GM18873 (cell line): ENCODE measurements around the gene RILPL2.
"Not testable (repeated sequence)": the region's sequence is repeated elsewhere in the genome, so short reads cannot be mapped to it uniquely, and the experiment has no call there.

ENCODE experiments used
- ATAC-seq: cut with Tn5 transposase; IDR thresholded peaks from one replicate; pipeline ENCODE4 v1.9.1; 2021; ENCODE audit warnings: mild to moderate bottlenecking, moderate library complexity, moderate number of reproducible peaks; ENCODE audit not compliant: unreplicated experiment, low FRiP score

Gene RILPL2

GRCh38 chr12:123387508-123388176 lies 48.8 kb downstream of the RILPL2 start:
- ATAC-seq: no peak

DNA sequence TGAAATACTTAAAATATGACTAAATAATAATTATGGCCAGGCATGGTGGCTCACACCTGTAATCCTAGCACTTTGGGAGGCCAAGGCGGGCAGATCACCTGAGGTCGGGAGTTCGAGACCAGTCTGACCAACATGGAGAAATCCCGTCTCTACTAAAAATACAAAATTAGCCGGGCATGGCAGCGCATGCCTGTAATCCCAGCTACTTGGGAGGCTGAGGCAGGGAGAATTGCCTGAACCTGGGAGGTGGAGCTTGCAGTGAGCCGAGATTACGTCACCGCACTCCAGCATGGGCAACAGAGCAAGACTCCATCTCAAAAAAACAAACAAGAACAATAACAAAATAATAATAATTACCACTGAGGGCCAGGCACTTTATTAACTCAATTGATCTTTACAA lies 50.9 kb downstream of the RILPL2 start:
- not testable (repeated sequence) for ATAC-seq

DNA sequence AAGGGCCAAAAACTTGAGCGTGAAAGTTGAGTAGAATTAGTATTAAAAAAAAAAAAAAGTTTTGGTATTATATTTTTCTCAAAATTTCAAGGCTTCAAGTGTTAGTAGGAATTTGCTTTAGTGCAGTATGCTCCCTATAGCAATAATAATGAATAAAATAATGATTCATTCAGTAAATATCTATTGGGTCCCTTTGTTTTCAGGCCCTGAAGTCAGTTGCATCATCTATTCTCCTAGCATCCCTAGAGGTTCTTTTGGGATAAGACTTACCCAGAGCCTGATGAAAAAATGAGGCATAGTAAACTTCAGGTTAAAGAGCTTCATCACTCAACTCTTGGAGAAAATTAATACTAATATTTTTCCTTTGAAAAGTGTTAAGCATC lies 51.5 kb downstream of the RILPL2 start:
- no peak for ATAC-seq

DNA sequence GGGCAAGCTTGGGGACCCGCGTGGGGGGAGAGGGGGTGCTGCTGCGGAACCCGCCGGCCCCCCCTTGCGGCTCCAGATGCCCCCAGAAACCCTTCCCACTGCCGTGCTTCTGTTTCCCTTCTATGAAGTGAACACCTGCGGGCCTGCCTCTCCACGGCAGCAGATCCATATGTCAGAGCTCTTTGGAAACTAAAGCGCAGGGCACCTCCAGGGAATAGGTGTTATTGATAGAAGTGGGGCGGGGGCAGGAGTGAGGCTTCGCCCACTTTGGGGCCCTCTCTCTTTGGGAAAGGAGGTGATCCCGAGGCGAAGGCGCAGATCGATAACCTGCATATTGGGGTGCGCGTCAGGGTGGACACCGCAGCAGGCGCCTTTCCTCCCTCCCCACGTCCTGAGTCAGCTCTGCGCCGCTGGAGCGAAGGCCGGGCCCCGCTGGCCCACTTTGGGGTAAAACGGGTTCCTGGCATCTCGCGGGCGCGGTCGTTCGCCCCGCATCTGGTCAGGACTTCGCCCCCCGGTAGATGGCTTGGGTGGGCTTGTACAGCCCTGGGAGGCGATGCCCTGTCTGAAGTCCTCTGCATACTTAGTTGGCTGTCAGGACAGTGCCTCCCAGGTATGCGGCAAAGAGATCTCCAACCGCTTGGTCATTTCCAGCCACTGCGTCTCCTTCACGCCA lies 52.0 kb downstream of the RILPL2 start:
- no peak for ATAC-seq

DNA sequence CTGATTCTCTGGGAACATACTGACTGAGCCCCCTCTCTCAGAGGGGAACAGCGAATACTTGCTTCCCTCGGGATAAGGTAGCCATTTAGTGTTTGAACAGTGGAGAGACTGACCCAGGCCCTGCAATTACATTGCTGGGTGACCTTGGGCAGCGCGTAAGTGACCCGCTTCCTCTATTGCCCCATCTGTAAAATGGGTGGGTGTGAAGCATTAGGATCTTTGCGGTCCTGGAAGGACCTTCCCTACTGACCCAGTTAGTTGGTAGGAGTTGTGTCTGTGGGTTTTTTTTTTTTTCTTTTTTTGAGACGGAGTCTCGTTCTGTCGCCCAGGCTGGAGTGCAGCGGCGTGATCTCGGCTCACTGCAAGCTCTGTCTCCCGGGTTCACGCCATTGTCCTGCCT lies 53.8 kb downstream of the RILPL2 start:
- ATAC-seq: no peak

GRCh38 chr12:123379391-123379790 lies 57.1 kb downstream of the RILPL2 start:
- no peak for ATAC-seq

- ATAC-seq: not testable (repeated sequence)
Measured at GRCh38 chr12:123372415-123372814, 64.1 kb downstream of the RILPL2 start.

- not testable (repeated sequence) for ATAC-seq
Measured at GRCh38 chr12:123371667-123372368, 64.7 kb downstream of the RILPL2 start.

GRCh38 chr12:123369229-123369628 lies 67.3 kb downstream of the RILPL2 start:
- ATAC-seq: no peak

- ATAC-seq: not testable (repeated sequence)
Measured at GRCh38 chr12:123368431-123368830, 68.1 kb downstream of the RILPL2 start.

DNA sequence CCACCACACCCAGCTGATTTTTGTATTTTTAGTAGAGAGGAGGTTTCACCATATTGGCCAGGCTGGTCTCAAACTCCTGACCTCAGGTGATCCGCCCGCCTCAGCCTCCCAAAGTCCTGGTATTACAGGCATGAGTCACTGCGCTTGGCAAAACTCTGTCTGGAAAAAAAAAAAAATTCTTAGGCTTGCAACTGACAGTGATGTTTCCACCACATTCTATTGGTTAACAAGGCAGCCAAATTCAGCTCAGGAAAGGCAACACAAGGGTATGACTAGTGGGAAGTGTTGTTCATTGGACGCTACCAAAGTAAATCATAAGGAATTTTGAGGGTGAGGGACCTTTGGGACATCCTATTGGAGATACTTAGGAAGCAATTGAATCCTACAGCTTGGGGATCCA lies 69.0 kb downstream of the RILPL2 start:
- ATAC-seq: no peak
